ENCODE data around the gene GAS7.

The GAS7 gene

DNA sequence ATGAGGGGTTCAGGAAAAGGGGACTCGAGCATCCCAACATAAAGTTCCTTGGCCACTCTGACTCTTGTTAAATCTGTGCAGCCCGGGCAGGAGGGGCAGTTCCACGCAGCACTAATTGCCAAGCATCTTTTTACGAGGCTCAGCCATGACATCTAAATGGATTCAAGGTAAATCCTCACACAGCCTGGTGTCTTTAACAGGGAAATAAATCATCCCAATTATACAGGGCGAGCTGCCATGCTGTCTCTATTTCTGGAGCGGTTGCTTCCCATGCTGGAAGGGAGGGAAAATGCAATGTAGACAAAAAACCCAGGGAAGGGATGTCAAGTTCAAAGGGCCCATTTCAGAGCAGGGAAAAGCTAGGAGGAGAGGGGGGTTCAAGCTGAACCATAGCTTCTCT, 110.0 kb downstream of the GAS7 start:
- TF ChIP-seq, protein P1, sequence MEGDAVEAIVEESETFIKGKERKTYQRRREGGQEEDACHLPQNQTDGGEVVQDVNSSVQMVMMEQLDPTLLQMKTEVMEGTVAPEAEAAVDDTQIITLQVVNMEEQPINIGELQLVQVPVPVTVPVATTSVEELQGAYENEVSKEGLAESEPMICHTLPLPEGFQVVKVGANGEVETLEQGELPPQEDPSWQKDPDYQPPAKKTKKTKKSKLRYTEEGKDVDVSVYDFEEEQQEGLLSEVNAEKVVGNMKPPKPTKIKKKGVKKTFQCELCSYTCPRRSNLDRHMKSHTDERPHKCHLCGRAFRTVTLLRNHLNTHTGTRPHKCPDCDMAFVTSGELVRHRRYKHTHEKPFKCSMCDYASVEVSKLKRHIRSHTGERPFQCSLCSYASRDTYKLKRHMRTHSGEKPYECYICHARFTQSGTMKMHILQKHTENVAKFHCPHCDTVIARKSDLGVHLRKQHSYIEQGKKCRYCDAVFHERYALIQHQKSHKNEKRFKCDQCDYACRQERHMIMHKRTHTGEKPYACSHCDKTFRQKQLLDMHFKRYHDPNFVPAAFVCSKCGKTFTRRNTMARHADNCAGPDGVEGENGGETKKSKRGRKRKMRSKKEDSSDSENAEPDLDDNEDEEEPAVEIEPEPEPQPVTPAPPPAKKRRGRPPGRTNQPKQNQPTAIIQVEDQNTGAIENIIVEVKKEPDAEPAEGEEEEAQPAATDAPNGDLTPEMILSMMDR (IDR thresholded peaks at IDR 0.05; ENCODE audit: insufficient read depth, low read depth, low read length, missing control alignments): no peak

DNA sequence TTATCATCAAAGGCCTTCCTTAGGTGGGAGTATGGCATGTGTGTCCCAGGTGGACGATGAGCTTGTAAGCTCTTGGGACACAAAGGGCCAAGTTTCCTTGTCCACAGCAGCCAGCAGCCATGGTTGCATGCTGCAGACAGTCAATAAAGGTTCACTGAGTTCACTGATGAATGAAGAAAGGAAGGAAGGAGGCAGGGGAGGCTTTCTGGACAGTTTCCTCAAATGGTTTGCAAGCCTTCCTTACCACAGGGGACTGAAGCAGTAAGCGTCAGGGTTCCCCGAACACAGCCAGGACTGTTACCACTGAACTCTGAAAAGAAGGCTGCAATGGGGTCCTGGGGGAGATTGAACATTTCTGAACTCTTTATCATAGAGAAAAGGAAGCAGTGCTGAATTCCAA, 111.1 kb downstream of the GAS7 start:
- TF ChIP-seq, protein P1 (IDR thresholded peaks at IDR 0.05; ENCODE audit: insufficient read depth, low read depth, low read length, missing control alignments): no peak
- H3K4me3 ChIP-seq (ENCODE audit: low read depth, low read length): no peak overlapping the region
- no peak for DNase-seq (ENCODE audit: low read depth)

More for the DNA sequence above, 110.0 kb downstream of the GAS7 start:
- H3K4me3 ChIP-seq (ENCODE audit: low read depth, low read length): no peak overlapping the region
- no peak for DNase-seq (ENCODE audit: low read depth)

DNA sequence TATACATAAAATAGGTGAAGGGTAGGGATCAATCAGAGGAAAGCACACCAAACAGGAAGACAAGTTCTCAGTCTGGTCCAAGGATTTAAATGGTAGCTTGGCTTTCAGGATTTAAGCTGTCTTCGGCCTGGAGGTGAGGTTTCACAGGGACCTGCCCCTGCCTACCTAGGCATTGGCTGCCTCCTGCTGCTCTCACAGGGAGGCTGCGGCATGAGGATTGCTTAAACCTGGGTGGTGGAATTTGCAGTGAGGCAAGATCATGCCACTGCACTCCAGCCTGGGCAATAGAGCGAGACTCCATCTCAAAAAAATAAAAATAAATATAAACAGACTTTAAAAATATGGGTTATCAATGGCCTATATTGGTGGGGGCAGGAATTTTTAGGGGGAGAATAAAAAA, 114.5 kb downstream of the GAS7 start:
- H3K4me3 ChIP-seq (ENCODE audit: low read depth, low read length): no peak overlapping the region

DNA sequence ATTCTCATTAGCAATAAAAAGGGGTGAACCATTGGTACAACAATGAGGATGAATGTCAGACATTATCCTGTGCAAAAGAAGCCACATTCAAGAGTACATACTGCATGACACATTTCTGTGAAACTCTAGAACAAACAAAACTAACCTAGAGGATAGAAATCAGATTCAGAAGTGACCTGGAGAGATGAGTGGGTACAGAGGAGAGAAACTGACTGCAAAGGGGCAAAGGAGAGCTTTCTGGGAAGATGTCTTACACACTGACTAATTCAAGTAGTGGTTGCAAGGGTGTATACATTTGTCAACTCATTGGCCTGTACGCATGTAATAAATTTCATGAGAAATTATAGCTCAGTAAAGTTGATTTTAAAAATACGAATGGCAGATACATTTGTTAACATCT, 115.6 kb downstream of the GAS7 start:
- no peak overlapping the region for H3K4me3 ChIP-seq (ENCODE audit: low read depth, low read length)
- no peak for DNase-seq (ENCODE audit: low read depth)
- TF ChIP-seq, protein P1 (IDR thresholded peaks at IDR 0.05; ENCODE audit: insufficient read depth, low read depth, low read length, missing control alignments): no peak

More for the DNA sequence above, 114.5 kb downstream of the GAS7 start:
- DNase-seq (ENCODE audit: low read depth): no peak
- TF ChIP-seq, protein P1 (IDR thresholded peaks at IDR 0.05; ENCODE audit: insufficient read depth, low read depth, low read length, missing control alignments): no peak

DNA sequence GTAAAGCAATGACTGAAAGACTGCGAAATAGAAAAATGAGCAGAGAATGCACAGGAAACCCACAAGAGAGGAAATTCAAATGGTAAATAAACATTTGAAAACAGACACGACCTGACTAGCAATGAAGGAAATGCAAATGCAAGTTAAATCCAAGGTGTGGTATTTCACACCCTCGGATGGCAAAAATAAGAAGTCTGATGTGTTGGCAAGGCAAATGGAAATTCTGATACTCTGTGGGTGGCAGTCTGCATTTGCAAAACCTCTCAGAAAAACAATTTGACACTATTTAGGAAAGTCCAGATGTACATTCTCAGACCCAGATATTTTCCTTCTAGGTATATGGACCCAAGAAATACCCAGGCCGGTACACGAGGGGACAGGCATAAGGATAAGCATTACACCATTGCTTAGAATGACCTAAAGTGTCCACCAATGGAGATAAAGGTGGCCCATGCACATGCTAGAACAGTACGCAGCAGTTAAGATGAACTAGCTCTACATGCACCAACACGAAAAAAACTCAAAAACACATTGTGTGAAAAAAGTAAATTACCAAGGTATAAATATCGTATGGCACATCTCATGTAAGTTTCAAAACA, 116.7 kb downstream of the GAS7 start:
- DNase-seq (ENCODE audit: low read depth): peak; percentile 34
- no peak overlapping the region for H3K4me3 ChIP-seq (ENCODE audit: low read depth, low read length)
- TF ChIP-seq, protein P1 (IDR thresholded peaks at IDR 0.05; ENCODE audit: insufficient read depth, low read depth, low read length, missing control alignments): no peak

DNA sequence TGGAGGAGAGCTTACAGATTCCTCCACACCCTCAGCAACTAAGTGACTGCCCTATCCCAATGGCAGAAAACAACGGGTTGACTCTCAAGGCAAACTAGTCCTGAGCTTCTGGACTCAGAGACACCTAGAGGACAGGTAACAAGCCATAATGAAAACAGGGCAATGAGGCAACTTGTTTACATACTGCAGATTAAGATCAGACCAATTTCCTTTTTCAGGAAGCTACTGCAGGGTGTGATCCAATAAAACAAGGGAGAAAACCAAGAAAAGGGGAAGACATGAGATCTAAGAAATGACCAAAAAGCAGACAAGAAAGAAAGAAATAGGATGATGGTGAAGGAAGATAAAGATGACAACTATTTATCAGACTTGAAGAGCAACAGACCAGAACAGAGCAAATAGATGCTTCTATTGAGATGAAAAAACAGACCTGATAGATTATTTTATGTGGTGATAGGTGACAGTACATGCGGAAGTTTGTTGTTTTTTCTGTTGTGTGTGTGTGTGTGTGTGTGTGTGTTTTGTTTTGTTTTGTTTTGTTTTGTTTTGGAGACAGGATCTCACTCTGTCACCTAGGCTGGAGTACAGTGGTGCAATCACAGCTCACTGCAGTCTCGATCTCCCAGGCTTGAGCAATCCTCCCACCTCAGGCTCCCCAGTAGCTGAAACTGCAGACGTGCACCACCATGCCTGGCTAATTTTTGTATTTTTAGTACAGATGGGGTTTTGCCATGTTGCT, 120.7 kb downstream of the GAS7 start:
- H3K4me3 ChIP-seq (ENCODE audit: low read depth, low read length): no peak overlapping the region
- TF ChIP-seq, protein P1 (IDR thresholded peaks at IDR 0.05; ENCODE audit: insufficient read depth, low read depth, low read length, missing control alignments): no peak
- peak; percentile 47 for DNase-seq (ENCODE audit: low read depth)

All from GM12865 (cell line).